IPS DF 4.7 (cell line): Measurements from ENCODE around the gene PAWR.
"Not testable (repeated sequence)": the region's sequence is repeated elsewhere in the genome, so short reads cannot be mapped to it uniquely, and the experiment has no call there.

Experiments
- DNase-seq: peaks from one replicate; pipeline ENCODE4 v3.0.0-alpha.2; 2013; ENCODE audit warnings: low spot score; ENCODE audit errors: extremely low read depth

PAWR gene

DNA sequence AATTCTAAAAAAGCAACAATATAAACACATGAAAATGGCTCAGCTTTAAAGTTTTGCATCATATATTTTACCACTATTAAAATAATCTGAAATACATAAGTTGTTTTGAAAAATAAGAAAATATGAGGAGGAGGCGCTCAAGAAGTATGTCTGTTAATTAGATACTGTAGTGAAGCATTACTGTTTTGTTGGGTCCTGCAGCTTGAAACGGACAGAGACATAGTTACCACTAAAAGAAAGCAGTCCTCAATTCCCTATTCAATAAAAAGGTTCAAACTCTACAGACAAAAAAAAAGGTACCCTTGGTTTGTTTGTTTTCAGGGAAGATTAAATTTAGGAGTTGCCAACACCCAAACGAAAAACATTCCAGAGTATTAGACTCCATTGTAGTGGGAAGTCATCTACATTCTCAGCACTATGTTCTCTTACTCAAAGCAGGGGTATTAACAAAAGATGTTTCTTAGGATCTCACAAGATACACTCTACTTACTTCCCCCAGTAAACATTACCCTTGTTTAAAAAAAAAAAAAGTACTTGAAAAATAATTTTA, 3.0 kb downstream of the PAWR start:
- DNase-seq: no peak

DNA sequence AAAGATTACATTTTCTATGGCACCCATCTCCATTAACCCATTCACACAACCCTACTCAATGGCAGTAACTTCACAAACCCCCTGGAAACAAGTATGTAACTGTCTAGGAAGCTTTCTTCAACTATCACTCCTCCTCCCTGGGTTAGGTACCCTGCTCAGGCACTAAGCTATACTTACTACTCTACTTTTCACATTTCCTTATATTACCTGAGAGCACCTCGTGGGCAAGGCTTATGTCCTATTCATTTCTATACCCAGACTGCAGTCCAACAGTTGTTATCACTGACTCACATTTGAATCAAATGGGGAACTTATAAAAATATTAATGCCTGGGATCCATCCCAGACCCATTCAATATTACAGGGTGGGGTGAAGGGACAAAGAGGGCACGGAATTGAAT, 4.6 kb downstream of the PAWR start:
- no peak for DNase-seq

DNA sequence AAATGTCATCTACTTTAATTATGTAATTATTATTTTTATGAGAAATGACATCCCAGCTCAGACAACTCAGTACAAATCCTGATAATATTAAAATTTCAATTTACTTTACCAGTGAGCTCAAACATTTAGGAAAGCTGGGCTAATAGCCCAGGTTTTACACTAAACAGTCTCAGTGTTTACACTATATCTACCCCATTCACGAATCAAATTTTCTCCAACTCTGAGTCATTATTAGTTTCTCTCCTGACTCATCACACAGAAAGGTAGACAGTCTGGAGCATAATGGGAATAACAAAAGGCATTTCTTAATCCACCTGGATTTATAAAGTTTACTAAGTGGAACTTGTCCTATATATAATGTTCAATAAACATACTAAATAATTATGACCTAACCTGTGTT, 5.7 kb downstream of the PAWR start:
- DNase-seq: no peak

DNA sequence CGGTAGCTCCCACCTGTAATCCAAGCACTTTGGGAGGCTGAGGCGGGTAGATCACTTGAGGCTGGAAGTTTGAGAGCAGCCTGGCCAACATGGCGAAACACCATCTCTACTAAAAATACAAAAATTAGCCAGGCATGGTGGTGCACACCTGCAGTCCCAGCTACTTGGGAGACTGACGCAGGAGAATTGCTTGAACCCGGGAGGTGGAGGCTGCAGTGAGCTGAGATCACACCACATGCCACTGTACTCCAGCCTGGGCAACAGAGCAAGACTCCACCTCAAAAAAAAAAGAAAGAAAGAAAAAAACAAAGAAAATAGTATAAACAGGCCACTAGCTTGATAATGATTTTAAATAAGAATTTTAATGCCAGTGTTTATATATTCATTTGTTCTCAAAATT, 6.4 kb downstream of the PAWR start:
- DNase-seq: not testable (repeated sequence)

DNA sequence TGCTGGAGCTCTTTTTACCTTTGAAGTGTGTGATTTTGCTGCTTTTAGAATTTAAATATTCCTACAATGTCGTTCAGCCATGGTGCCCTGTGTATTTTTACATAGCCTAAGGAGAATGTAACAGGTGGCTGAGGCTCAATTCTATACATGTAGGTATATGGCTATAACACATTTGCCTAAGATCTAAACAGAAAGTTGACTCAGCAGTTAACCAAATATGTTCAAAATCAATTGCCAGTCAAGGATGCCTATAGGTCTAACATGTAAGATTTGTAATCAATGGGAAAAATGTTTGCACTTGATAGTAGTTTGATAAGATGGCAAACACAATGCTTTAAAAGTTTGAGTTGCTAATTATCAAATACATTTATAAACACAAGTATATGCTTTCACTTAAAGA, 8.2 kb downstream of the PAWR start:
- DNase-seq: no peak

DNA sequence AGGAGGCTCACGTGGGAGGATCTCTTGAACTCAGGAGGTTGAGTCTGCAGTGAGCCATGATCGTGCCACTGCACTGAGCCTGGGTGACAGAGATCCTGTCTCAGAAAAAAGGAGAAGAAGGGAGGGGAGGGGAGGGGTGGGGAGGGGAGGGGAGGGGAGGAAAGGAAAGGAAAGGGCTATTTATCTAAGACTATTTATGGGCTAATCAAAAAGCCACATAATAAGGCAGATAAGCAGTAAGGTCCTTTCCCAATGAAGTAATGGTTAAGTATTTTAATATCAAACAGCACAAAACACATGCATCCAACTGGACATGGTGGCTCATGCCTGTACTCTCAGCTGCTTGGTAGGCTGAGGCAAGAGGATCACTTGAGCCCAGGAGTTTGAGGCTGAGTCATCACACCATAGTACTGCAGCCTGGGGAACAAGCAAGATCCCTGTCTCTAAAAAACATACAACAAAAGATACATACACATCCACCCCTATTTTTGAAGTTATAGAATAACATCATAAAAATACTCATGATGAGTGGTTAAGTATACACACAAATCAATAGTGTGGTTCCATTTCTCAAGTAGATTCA, 9.7 kb downstream of the PAWR start:
- DNase-seq: no peak

DNA sequence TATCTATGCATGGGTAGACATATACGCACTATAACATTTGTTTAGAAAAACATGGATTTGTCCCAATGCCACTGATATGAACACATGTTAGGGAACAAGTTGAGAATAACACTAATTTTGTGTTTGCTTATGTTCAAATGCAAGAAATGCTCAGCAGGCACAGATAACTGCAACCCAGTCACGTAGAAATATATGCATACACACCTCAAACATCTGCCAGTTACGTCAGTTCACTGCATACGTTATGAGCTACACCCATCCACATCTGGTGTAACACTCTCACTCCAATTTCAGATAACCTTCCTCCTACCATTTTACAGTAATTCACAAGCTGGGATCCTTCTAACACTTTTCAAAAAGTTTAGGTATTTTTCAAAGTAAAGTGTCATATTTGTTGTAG, 10.7 kb downstream of the PAWR start:
- DNase-seq: no peak

DNA sequence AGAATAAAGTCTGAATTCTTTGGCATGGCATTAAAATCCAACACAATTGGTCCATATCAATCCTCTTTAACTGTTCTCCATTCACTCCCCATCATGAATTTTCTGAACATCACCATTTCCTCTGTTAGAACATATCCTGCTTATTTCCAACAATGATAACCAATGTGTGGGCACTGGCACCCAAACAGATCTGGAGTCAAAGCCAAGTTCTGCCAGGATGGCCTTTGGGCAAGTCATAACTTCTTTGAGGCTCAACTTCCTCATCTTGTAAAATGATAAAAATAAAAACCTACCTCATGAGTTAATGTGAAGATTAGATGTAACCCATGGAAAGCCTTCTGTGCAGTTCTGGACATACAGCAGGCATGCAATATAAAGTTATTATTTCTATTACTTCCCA, 12.5 kb downstream of the PAWR start:
- DNase-seq: no peak

DNA sequence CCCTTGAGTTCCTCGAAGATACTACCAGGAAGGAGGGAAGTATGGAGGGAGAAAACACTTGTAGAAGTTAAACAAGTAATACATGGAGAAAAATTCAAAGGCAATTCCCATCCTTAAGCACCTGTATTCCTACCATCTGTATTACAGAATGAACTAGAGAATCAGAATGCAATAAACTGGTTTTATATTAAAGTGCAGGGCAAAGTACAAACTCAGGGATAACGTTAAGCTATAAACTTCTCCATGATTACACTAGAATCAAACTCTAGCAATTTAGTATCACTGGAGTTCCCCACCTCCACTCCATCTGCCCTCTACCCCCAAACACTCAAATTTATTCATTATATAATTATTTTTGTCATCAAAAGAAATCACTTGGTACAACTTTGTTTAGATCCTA, 13.1 kb downstream of the PAWR start:
- DNase-seq: no peak

DNA sequence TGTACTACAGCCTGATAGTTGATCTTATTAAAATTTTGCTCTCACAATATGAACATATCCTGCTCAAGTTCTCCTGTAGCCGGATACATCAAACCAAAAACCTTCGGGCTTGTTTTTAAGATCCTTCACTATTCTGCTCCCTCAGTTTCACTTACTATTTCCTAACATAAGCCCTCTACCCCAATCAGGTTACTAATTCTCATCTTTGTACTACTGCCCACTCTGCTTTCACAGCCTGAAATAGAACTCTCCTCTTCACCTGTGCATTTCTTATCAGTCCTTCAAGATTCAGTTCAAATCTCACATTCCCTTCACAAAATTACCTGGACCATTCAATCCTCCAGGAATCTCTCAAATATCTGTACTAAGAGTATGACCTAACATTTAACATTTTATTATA, 14.2 kb downstream of the PAWR start:
- no peak for DNase-seq

DNA sequence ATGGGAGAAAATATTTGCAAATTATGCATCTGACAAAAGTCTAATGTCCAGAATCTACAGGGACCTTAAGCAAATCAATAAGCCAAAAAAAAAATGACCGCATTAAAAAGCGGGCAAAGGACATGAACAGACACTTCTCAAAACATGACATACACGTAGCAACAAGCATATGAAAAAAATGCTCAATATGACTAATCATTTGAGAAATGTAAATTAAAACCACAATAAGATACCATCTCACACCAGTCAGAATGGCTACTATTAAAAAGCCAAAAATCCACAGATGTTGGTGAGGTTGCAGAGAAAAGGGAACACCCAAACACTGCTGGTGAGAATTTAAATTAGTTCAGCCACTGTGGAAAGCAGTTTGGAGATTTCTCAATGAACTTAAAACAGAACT, 16.1 kb downstream of the PAWR start:
- DNase-seq: no peak

DNA sequence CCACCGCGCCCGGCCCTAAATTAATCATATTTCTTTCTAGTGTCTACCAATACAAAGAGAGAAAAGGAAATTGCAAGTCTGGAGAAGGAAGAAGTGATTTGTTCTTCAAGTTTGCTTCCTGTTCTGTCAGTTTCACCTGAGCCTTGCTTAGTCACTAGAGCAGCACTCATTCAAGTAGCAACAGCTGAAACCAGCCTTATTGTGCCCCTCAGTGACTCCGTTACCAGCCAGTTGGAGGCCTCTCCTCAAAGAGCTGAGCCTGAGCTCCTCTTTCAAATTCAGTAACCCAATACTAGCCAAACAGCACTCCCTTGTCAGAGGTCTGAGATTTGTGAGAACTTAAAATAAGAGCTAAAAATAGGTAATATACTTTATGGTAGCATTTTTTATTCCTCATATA, 17.4 kb downstream of the PAWR start:
- DNase-seq: no peak

DNA sequence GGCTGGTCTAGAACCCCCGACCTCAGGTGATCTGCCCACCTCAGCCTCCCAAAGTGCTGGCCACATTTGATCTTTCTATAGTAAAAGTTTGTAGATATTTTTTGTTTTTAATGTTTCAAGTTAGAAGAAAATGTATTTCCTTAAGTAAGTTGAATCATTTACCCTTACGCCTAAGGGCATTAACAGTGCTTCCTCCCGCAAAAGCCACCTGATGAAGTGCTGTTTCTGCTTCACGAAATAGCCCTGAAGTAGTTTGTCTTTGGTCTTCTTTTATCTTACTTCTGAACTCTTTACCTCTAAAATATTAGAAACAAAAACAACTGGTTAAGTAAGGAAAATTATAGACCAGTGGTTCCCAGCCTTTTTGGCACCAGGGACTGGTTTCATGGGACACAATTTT, 22.7 kb downstream of the PAWR start:
- DNase-seq: no peak

DNA sequence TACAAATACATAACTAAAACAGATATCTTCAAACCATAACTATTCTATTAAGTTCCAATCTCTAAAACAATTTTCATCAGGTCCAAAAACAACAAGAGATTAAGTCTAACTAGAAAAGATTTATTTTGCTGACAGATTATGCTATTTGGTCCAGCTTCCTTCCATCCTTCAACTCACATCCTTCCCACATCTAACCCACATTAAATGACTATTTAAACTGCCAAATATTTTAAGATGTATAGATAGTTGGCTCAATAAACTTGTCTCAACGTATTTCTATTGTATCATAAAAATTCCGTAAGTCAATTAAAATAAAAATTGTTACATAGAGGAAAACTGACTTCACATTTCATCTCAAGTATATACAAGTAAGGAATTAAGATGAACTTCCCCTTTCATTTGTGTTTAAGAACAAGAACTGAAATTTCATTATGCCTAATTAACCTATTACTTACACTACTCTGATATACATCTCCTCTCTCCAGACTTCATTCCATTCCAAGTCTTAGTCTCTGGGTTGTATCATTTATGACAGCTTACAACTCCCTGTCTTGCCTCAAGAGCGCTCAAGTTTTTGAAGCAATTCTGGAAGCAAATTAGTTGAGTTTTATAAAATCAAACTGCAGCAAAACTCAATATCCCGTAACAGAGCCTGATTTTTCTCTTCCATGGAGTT, 25.4 kb downstream of the PAWR start:
- DNase-seq: no peak

DNA sequence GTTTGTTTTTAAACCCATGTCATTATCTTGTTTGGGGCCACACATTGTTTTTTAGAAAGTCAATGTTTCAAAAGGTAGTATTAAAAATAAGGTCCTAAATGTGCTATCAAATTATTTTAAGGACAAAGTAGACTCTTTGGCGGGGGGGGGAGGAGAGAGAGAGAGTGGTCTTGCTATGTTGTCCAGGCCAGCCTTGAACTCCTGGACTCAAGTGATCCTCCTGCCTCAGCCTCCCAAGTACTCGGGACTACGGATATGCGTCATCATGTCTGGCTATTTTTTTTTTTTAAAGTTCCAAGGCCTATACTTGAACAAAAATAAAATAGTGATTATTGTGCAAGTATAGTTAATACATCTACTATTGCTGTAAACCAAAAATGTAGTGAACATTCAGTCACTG, 26.2 kb downstream of the PAWR start:
- no peak for DNase-seq

DNA sequence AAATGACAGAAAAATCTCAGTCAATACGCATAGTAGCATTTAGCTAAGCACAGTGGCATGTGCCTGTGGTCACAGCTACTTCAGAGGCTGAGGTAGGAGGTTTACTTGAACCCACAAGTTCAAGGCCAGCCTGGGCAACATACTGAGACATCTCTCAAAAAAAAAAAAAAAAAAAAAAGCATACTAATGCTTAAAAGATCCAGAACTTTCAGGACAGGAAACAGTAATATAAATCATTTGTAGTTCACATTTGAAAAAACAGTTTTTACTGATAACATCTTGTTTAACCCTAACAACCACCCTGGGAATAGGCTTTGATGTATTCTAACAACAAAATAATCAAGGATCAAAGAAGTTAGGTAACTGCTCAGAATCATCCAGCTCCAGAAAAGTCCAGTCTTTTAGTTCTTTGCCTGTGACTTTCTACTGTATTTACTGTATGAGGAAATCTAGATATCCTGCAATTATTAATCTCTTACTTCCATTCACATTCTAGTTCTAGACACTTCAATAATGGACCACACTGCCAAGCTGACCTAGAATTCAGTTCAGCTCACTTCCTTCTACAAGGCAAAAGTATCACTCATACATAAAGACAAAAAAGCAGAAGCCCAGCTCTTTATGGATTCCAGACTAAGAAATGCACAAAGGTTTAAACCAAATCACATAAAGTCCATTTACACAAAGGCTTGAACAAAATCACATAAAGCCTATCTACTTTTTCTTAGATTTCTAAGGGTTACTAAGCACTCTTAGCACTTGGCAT, 28.5 kb downstream of the PAWR start:
- no peak for DNase-seq

DNA sequence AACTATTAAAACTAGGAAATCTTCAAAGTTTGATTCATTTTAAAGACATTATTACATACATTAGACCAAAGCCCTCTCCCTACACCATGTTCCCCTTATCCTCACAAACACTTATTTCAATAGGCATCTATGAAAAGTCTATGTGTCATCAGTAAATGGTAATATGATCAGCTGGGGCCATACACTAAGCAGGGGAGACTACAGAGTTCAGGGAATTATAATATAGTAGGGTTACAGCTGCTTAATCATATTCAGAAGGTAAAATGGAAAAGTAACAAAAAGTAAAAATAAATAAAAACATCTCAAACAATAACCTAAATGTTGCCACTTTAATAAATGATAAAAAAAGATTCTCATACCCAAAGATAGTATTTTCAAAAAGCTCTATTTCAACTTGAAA, 29.1 kb downstream of the PAWR start:
- DNase-seq: no peak

DNA sequence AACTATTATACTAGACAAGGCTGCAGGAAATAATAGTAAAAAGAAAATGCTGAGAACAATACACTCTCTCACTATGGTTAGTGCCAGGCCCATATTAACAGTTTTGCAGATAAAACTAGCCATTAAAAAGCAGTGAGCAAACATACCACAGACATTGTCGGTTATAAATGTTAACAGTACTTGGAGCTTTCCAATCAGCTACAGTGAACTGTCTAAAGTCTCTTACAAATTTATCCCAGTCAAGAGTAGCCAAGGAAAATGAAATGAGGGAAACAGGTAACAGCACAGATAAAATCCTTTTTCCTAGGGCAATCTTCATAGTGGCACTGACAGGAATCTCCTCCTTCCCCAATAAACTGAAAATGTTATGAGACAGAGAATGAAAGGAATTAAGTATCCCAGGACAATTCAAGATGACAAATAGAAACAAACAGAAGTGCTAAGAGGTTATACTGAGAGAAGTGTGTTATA, 30.8 kb downstream of the PAWR start:
- no peak for DNase-seq

DNA sequence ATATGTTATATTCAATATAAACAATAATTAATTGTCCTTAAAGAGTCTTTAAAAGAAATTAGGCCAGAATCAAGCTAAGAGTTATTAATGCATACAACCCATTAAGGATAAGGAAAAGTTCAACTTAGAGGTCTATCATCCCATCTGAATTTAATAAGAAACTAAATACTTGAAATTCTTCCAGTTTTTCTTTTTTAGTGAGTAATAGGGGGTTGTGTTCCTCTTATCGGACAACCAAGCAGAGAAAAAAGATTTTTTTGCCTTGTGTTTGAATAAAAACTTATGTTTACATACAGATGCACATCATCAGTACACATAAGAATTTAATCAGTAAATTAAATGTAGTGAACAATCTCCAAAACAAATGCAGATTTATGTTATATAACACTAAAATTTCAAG, 32.5 kb downstream of the PAWR start:
- DNase-seq: no peak

DNA sequence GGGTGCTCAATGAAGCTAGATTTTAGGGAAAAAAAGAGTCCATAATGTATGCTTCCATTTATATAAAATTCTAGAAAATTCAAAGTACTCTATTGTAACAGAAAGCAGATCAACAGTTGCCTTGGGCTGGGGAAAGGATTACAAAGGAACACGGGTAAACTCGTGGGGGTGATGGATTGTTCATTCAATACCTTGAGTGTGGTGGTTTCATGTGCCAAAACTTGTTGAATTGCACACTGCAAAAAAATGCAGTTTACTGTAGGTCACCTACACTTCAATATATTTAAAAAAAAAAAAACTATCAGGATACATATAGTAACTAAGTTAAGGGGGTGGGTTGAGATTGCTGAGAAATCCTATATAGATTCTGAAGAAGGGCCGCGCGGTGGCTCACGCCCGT, 33.6 kb downstream of the PAWR start:
- DNase-seq: no peak

DNA sequence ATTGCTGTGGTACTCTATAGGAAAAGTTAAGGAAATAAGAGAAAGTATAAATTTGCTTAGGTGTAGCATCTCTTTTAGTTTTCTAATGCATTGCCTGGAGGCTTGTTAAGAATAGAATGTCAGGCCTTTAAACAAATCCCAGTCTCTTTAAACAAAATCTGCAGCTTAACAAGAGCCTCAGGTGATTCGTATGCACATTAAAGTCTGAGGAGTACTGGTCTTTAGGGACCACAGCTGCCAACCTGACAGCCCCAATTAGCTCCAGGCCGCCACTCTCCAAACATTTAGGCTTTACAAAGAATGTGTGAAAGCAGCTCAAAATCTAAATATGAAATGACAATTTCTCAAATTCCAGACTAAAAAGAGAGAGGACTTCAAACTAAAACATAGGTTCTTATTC, 35.7 kb downstream of the PAWR start:
- no peak for DNase-seq

DNA sequence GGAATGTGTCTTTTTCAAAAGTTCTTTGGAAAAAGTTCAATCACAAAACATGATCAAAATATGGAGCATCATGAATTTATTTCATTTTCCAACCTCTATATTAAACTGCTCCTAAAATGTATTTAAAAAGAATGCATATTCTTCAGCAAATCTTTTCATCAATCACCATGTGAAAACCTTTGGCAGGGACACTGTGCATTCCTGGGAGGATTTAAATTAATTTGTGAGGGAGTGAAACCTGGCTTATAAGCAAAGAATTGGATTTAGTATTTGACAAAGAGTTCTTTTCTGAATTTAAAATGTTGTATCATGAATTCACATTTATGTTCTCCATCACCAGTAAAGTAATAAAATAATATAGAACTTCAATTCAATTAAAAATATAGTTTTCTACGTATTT, 38.2 kb downstream of the PAWR start:
- no peak for DNase-seq

DNA sequence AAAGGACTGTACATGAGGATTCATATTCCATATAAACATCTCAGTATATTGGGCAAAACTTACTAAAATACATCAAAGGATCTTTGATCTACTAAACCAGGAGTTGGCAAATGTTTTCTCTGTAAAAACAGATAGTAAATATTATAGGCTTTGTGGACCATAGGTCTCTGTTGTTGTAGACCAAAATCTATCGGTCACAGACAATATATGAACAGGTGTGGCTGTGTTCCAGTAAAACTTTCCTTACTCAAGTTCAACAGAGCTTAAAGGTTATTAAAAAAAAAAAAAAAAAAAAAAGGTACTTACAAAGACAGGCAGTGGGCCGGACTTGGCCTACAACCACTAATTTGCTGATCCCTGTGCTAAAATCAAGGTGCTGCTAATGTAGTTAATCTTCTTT, 40.3 kb downstream of the PAWR start:
- DNase-seq: no peak
